VCaP (cell line): ENCODE results near the gene SCYL2.
A peak's percentile ranks its signal among the peaks of the same experiment; 100 is the strongest.
"Not testable (repeated sequence)": the region's sequence is repeated elsewhere in the genome, so short reads cannot be mapped to it uniquely, and the experiment has no call there.

Experiments
- H3K27ac ChIP-seq: fragments of 450-650 bp; 2 replicates; pipeline ENCODE4 v1.5.1; 2017
- CTCF ChIP-seq: fragments of 450-650 bp; conservative IDR thresholded peaks from 2 replicates; pipeline ENCODE4 v1.5.1; 2017; ENCODE audit warnings: mild to moderate bottlenecking, moderate library complexity

The SCYL2 gene

GRCh38 chr12:100266585-100266834, 467 bp upstream of the SCYL2 start:
- TF ChIP-seq CTCF = no peak
- peak overlapping the region; percentile 95 for H3K27ac ChIP-seq

GRCh38 chr12:100267603-100268281, 765 bp downstream of the SCYL2 start:
- peak overlapping the region; percentile 95 for H3K27ac ChIP-seq
- TF ChIP-seq CTCF = no peak

GRCh38 chr12:100268835-100269564, 2.0 kb downstream of the SCYL2 start:
- peak overlapping the region; percentile 95 for H3K27ac ChIP-seq
- no peak for TF ChIP-seq CTCF

GRCh38 chr12:100273782-100274181, 6.8 kb downstream of the SCYL2 start:
- no peak overlapping the region for H3K27ac ChIP-seq
- no peak for TF ChIP-seq CTCF

GRCh38 chr12:100274291-100274690, 7.3 kb downstream of the SCYL2 start:
- TF ChIP-seq CTCF = no peak
- no peak overlapping the region for H3K27ac ChIP-seq

- no peak for TF ChIP-seq CTCF
- no peak overlapping the region for H3K27ac ChIP-seq
Observed at GRCh38 chr12:100279159-100279558, 12.2 kb downstream of the SCYL2 start.

GRCh38 chr12:100279607-100280244, 12.7 kb downstream of the SCYL2 start:
- TF ChIP-seq CTCF = no peak
- H3K27ac ChIP-seq = no peak overlapping the region

- not testable (repeated sequence) for H3K27ac ChIP-seq
Observed at GRCh38 chr12:100284556-100284955, 17.6 kb downstream of the SCYL2 start.
